PC-3 (cell line): ENCODE measurements around the gene ATN1. TPM values are rescaled to one million over a fixed set of nuclear protein-coding genes. Genes with fewer than 3 reads are reported as not detected.
"Not testable (repeated sequence)": the region's sequence is repeated elsewhere in the genome, so short reads cannot be mapped to it uniquely, and the experiment has no call there.

ENCODE experiments used
- ATAC-seq: fragments of 200-7000 bp; cut with Tn5 transposase; 2 replicates; pipeline ENCODE4 v1.9.1; 2020; ENCODE audit warnings: mild to moderate bottlenecking, moderate library complexity
- BruUV-seq: library from RNA; stranded (reverse); fragments of 400-500 nt; replicated peaks from 2 replicates; lab custom pipeline; 2021; lab: Mats Ljungman, UMichigan
- CTCF ChIA-PET: fragments of 300-600 bp; sonication (Branson Sonifier 250); formaldehyde crosslinking; loops from one replicate; lab custom pipeline; 2022; ENCODE audit warnings: antibody characterized with exemption; lab: Charles Lee
- POLR2A ChIA-PET: fragments of 300-600 bp; sonication (Branson Sonifier 250); formaldehyde crosslinking; loops from one replicate; lab custom pipeline; 2022; ENCODE audit warnings: antibody characterized with exemption; ENCODE audit not compliant: unreplicated experiment; lab: Charles Lee
- DNase-seq: peaks from one replicate; pipeline ENCODE4 v3.0.0-alpha.2; 2015
- H2AFZ ChIP-seq: fragments of 300-600 bp; sonication (generic); 2 replicates; pipeline ENCODE4 v1.6.0; 2016; ENCODE audit warnings: antibody characterized with exemption, low read length
- H3F3A ChIP-seq: fragments of 300-600 bp; sonication (generic); one replicate; pipeline ENCODE4 v1.6.0; 2017; ENCODE audit warnings: antibody characterized with exemption, low read length, control low read depth, mild to moderate bottlenecking; ENCODE audit not compliant: unreplicated experiment
- H3K27ac ChIP-seq: fragments of 300-600 bp; sonication (generic); 2 replicates; pipeline ENCODE4 v1.5.1; 2016; ENCODE audit warnings: mild to moderate bottlenecking, low read length
- H3K27me3 ChIP-seq: fragments of 300-600 bp; sonication (generic); 2 replicates; pipeline ENCODE4 v1.6.1; 2016; ENCODE audit warnings: low read length, mixed read lengths
- H3K36me3 ChIP-seq: fragments of 300-600 bp; sonication (generic); 2 replicates; pipeline ENCODE4 v1.6.1; 2016; ENCODE audit warnings: low read depth, mixed run types, low read length, mixed read lengths
- H3K4me1 ChIP-seq: fragments of 300-600 bp; sonication (generic); 2 replicates; pipeline ENCODE4 v1.5.1; 2016; ENCODE audit warnings: low read length; ENCODE audit not compliant: insufficient read depth
- H3K4me2 ChIP-seq: fragments of 300-600 bp; sonication (generic); 2 replicates; pipeline ENCODE4 v1.6.0; 2016; ENCODE audit warnings: low read length
- H3K4me3 ChIP-seq: fragments of 300-600 bp; sonication (generic); 2 replicates; pipeline ENCODE4 v1.5.1; 2016; ENCODE audit warnings: mild to moderate bottlenecking, low read length, mixed read lengths
- H3K79me2 ChIP-seq: fragments of 300-600 bp; sonication (generic); 2 replicates; pipeline ENCODE4 v1.6.1; 2017; ENCODE audit warnings: low read length, mixed read lengths
- H3K9ac ChIP-seq: fragments of 300-600 bp; sonication (generic); 2 replicates; pipeline ENCODE4 v1.6.0; 2016; ENCODE audit warnings: mild to moderate bottlenecking, low read length
- H3K9me2 ChIP-seq: fragments of 300-600 bp; sonication (generic); replicated peaks from 2 replicates; pipeline ENCODE4 v1.6.1; 2016; ENCODE audit warnings: mixed run types, low read length, mixed read lengths
- H3K9me3 ChIP-seq: fragments of 300-600 bp; sonication (generic); 2 replicates; pipeline ENCODE4 v1.6.1; 2016; ENCODE audit warnings: low read length, mixed read lengths
- H4K20me1 ChIP-seq: fragments of 300-600 bp; sonication (generic); 2 replicates; pipeline ENCODE4 v1.6.1; 2016; ENCODE audit warnings: low read length, mixed read lengths
- EZH2 ChIP-seq: fragments of 300-600 bp; sonication (generic); IDR thresholded peaks from one replicate; pipeline ENCODE4 v1.6.1; 2017; ENCODE audit warnings: antibody characterized with exemption, mild to moderate bottlenecking, low read length; ENCODE audit not compliant: unreplicated experiment
- EZH2phosphoT487 ChIP-seq: fragments of 300-600 bp; sonication (generic); IDR thresholded peaks from 2 replicates; pipeline ENCODE4 v1.6.1; 2018; ENCODE audit warnings: mild to moderate bottlenecking, antibody characterized with exemption, low read length, borderline replicate concordance
- intact Hi-C: fragments of 100-400 bp; cut with micrococcal nuclease; formaldehyde crosslinking; loops from 2 replicates; pipeline ENCODE4 v1.9.0; 2023
- total RNA-seq: library from RNA; depleted of rRNA; stranded (reverse); fragments of >200 nt; gene quantifications from 2 replicates; pipeline ENCODE4 v1.2.3, GENCODE V29; 2014
- TF ChIP-seq, protein P1 (sequence below): fragments of 300-600 bp; sonication (generic); conservative IDR thresholded peaks from 2 replicates; pipeline ENCODE4 v1.5.1; 2017; ENCODE audit warnings: antibody characterized with exemption, low read depth, mild to moderate bottlenecking, low read length

The ATN1 gene
- total RNA-seq, 1 experiment from 2014 or later = 11.6 TPM

DNA sequence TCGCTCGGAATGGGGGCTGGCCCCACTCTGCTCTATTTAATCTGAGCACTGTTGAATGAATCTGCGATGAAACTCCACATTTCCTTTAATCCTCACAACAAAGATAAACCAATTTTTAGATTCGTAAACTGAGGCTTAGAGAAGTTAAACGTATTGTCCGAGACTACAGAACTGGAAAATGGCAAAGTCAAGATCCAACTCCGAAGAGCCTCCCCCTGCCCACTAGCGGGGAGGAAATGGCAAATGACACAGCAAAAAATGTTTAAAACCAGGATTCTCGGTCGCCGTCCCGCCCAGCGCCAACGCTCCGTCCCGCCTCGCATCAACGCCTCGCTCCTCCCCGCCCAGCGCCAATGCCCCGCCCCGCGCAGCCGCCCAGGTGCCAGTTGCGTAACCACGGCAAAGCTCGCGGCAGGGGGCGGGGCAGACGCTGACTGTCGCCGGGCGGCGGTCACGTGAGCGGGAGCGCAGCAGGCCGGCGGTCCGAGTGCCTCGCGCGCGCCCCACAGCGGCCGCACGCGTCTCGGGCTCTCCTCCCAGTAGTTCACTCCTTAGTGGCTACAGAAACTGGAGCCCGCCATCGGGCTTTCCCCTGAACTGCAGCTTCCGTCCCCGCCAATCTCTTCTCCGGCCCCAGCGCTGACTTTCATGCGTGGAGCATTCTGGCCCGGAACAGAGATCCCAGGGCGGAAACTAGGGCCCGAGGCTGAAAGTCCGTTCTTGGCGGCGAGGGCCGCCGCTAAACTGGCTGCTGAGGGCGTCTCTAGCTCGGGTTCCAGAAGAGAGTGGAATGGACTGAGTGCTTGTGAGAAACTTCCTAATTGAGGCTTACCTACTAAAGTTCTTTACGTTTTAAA lies 36.7 kb upstream of the ATN1 start:
- H3K9me2 ChIP-seq = no peaks in the 10 kb centered on the region
- no peaks in the 10 kb centered on the region for H3K9me3 ChIP-seq
- ChIA-PET POLR2A (interaction anchor here (0.6 to 1.0 kb wide), 3 partner anchors 14 to 26 kb away, joined by 3 to 10 read pairs (median 3); partner anchors contain the start of gene SPSB2), CTCF (interaction anchor here (0.6 to 1.4 kb wide), 5 partner anchors 18 to 202 kb away, joined by 3 to 16 read pairs (median 5); partner anchors contain the start of genes C12orf57, SPSB2, USP5 and ZNF384)
- H3K27me3 ChIP-seq = no peaks in the 10 kb centered on the region
- H3K4me1 ChIP-seq = peaks cover 11% of the 10 kb centered on the region
- peak overlapping the region; percentile 65 for H3K4me3 ChIP-seq
- H3F3A ChIP-seq = no peaks in the 10 kb centered on the region
- ATAC-seq = peak; percentile 98
- H3K4me2 ChIP-seq = peak overlapping the region; percentile 84
- H2AFZ ChIP-seq = peak overlapping the region; percentile 83
- no peaks in the 10 kb centered on the region for H3K36me3 ChIP-seq
- H3K27ac ChIP-seq = peak overlapping the region; percentile 91
- intact Hi-C loops = loop anchor here (1.0 kb wide), 1 partner anchor 18 kb away; the partner anchor contains the start of gene SPSB2
- no peaks in the 10 kb centered on the region for H4K20me1 ChIP-seq
- no peak for TF ChIP-seq EZH2
- TF ChIP-seq, protein P1, sequence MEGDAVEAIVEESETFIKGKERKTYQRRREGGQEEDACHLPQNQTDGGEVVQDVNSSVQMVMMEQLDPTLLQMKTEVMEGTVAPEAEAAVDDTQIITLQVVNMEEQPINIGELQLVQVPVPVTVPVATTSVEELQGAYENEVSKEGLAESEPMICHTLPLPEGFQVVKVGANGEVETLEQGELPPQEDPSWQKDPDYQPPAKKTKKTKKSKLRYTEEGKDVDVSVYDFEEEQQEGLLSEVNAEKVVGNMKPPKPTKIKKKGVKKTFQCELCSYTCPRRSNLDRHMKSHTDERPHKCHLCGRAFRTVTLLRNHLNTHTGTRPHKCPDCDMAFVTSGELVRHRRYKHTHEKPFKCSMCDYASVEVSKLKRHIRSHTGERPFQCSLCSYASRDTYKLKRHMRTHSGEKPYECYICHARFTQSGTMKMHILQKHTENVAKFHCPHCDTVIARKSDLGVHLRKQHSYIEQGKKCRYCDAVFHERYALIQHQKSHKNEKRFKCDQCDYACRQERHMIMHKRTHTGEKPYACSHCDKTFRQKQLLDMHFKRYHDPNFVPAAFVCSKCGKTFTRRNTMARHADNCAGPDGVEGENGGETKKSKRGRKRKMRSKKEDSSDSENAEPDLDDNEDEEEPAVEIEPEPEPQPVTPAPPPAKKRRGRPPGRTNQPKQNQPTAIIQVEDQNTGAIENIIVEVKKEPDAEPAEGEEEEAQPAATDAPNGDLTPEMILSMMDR = peak; percentile 60
- TF ChIP-seq EZH2phosphoT487 = peak; percentile 76
- no TSS peak for BruUV-seq
- peak overlapping the region; percentile 76 for H3K9ac ChIP-seq
- peak; percentile 93 for DNase-seq
- H3K79me2 ChIP-seq = no peaks in the 10 kb centered on the region

GRCh38 chr12:6891646-6892001 lies 36.1 kb upstream of the ATN1 start:
- Histone ChIP-seq H3K79me2 (no peaks in the 10 kb centered on the region), H3F3A (no peaks in the 10 kb centered on the region), H3K9me2 (no peaks in the 10 kb centered on the region), H3K27me3 (no peaks in the 10 kb centered on the region), H3K4me2 (peak overlapping the region; percentile 84), H3K4me1 (peaks cover 11% of the 10 kb centered on the region), H3K9ac (peak overlapping the region; percentile 63), H3K36me3 (no peaks in the 10 kb centered on the region), H2AFZ (peak overlapping the region; percentile 83), H3K27ac (peak overlapping the region; percentile 21), H3K4me3 (peak overlapping the region; percentile 65), H4K20me1 (no peaks in the 10 kb centered on the region), H3K9me3 (no peaks in the 10 kb centered on the region)
- ATAC-seq (peak; percentile 5), DNase-seq (no peak)
- ChIA-PET CTCF (interaction anchor here (1.0 to 1.4 kb wide), 4 partner anchors 19 to 53 kb away, joined by 3 to 16 read pairs (median 6); partner anchors contain the start of genes C12orf57, SPSB2 and USP5), POLR2A (interaction anchor here (0.6 to 1.0 kb wide), 3 partner anchors 14 to 25 kb away, joined by 3 to 10 read pairs (median 3); partner anchors contain the start of gene SPSB2)
- TF ChIP-seq EZH2phosphoT487 = no peak
- TF ChIP-seq EZH2 = no peak
- TF ChIP-seq, protein P1 = no peak
- intact Hi-C loops = loop anchor here (1.0 kb wide), 1 partner anchor 18 kb away; the partner anchor contains the start of gene SPSB2
- BruUV-seq = TSS peak; percentile 86

DNA sequence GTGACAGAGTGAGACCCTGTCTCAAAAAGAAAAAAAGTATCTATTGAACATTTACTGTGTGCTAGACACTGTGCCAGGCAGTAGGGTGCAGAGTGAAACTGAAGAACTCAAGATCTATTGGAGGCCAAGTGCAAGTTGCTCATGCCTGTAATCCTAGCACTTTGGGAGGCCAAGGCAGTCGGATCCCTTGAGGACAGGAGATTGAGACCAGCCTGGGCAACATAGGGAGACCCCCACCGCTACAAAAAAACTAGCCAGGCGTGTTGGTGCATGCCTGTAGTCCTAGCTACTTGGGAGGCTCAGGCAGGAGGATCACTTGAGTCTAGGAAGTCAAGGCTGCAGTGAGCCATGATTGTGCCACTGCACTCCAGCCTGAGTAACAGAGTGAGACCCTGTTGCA lies 35.1 kb upstream of the ATN1 start:
- H3K9ac ChIP-seq, H3F3A ChIP-seq, H3K9me3 ChIP-seq, H3K36me3 ChIP-seq, CTCF ChIA-PET, POLR2A ChIA-PET, DNase-seq, H3K27ac ChIP-seq, H3K4me2 ChIP-seq, H4K20me1 ChIP-seq, H3K4me3 ChIP-seq, intact Hi-C loops, H2AFZ ChIP-seq, ATAC-seq, H3K27me3 ChIP-seq, BruUV-seq, H3K79me2 ChIP-seq, H3K9me2 ChIP-seq: not testable (repeated sequence)
- H3K4me1 ChIP-seq = peaks cover 11% of the 10 kb centered on the region
